Measurements from ENCODE around the gene CCNQ. TPM values are rescaled to one million over a fixed set of nuclear protein-coding genes. Genes with fewer than 3 reads are reported as not detected.

Gene CCNQ
- total and polyA plus RNA-seq, 8 donors: 6.7 to 32.1 (median 8.5) TPM

- H3K4me3 ChIP-seq: no peak overlapping the region
- DNase-seq (peak in 1 of 6 donors; percentile 52), FAIRE-seq (no peak), ATAC-seq (no peak)
- intact Hi-C loops (cut with DNase I): no loop called here
- 87 to 92% methylated on average over 19 of the region's 19 CpGs for whole genome bisulfite sequencing, 2 donors
- no peak for TF ChIP-seq CTCF (IDR thresholded peaks at IDR 0.05)
- H3K27ac ChIP-seq: no peak overlapping the region
- no peaks in the 10 kb centered on the region for H3K4me1 ChIP-seq
- no peaks in the 10 kb centered on the region for H3K36me3 ChIP-seq
- no peaks in the 10 kb centered on the region for H3K9me3 ChIP-seq
- H3K27me3 ChIP-seq: no peaks in the 10 kb centered on the region
Measured at GRCh38 chrX:153631907-153632594, 33.1 kb upstream of the CCNQ start.

- no peak overlapping the region for H3K27ac ChIP-seq
- 86 to 89% methylated on average over 2 of the region's 2 CpGs for WGBS, 2 donors
- no peaks in the 10 kb centered on the region for H3K4me1 ChIP-seq
- no peak for TF ChIP-seq CTCF (IDR thresholded peaks at IDR 0.05)
- no peaks in the 10 kb centered on the region for H3K36me3 ChIP-seq
- DNase-seq: no peak
- FAIRE-seq: no peak
- no peaks in the 10 kb centered on the region for H3K9me3 ChIP-seq
- no peak for ATAC-seq
- no peaks in the 10 kb centered on the region for H3K27me3 ChIP-seq
- no peak overlapping the region for H3K4me3 ChIP-seq
- intact Hi-C loops (cut with DNase I): no loop called here
Measured at GRCh38 chrX:153631346-153631745, 32.4 kb upstream of the CCNQ start.

GRCh38 chrX:153628665-153629064, 29.7 kb upstream of the CCNQ start:
- H3K4me3 ChIP-seq: no peak overlapping the region
- no peaks in the 10 kb centered on the region for H3K4me1 ChIP-seq
- FAIRE-seq (no peak), DNase-seq (peak in 2 of 6 donors; percentile 42 to 49), ATAC-seq (no peak)
- H3K9me3 ChIP-seq: no peaks in the 10 kb centered on the region
- intact Hi-C loops (cut with DNase I): no loop called here
- H3K27ac ChIP-seq: no peak overlapping the region
- H3K36me3 ChIP-seq: no peaks in the 10 kb centered on the region
- peaks cover 0 to under 1% (median 0%) of the 10 kb centered on the region in 4 donors for H3K27me3 ChIP-seq
- TF ChIP-seq CTCF (IDR thresholded peaks at IDR 0.05): no peak
- 77 to 87% methylated on average over 10 to 12 of the region's 12 CpGs for WGBS, 2 donors

GRCh38 chrX:153628129-153628528, 29.2 kb upstream of the CCNQ start:
- no peak for TF ChIP-seq CTCF (IDR thresholded peaks at IDR 0.05)
- WGBS, 2 donors: 94 to 96% methylated on average over 8 of the region's 8 CpGs
- no peaks in the 10 kb centered on the region for H3K4me1 ChIP-seq
- no peak overlapping the region for H3K4me3 ChIP-seq
- H3K27me3 ChIP-seq: peaks cover 0 to 3% (median 0%) of the 10 kb centered on the region in 4 donors
- DNase-seq (no peak), FAIRE-seq (no peak), ATAC-seq (no peak)
- H3K27ac ChIP-seq: no peak overlapping the region
- no peaks in the 10 kb centered on the region for H3K9me3 ChIP-seq
- intact Hi-C loops (cut with DNase I): no loop called here
- no peaks in the 10 kb centered on the region for H3K36me3 ChIP-seq

GRCh38 chrX:153627675-153628111, 28.8 kb upstream of the CCNQ start:
- Histone ChIP-seq H3K4me3 (no peak overlapping the region), H3K9me3 (no peaks in the 10 kb centered on the region), H3K27me3 (peaks cover 0 to 3% (median 0%) of the 10 kb centered on the region in 4 donors), H3K4me1 (no peaks in the 10 kb centered on the region), H3K27ac (no peak overlapping the region), H3K36me3 (no peaks in the 10 kb centered on the region)
- intact Hi-C loops (cut with DNase I): no loop called here
- 73 to 79% methylated on average over 15 of the region's 15 CpGs for WGBS, 2 donors
- no peak for TF ChIP-seq CTCF (IDR thresholded peaks at IDR 0.05)
- DNase-seq: peak in 2 of 6 donors; percentile 50 to 55
- no peak for FAIRE-seq
- ATAC-seq: no peak

Measured in pancreas (tissue), 10 donors.